Ovary (tissue), 9 donors: Measurements from ENCODE around the gene CEP104. TPM values are rescaled to one million over a fixed set of nuclear protein-coding genes. Genes with fewer than 3 reads are reported as not detected.

ENCODE experiments used
- DNase-seq, 5 donors: peaks; one replicate each; pipeline ENCODE4 v3.0.0-alpha.2; 2019 to 2020
- H3K27ac ChIP-seq, 2 donors: fragments of 200-600 bp; one replicate each; pipeline versions ENCODE4 v1.5.1 to v1.8.0; 2019 to 2022
- H3K27me3 ChIP-seq: fragments of 200-600 bp; one replicate; pipeline ENCODE4 v1.8.0; 2022
- H3K36me3 ChIP-seq: fragments of 200-600 bp; sonication (generic); one replicate; pipeline ENCODE4 v1.5.1; 2019
- H3K4me1 ChIP-seq: one replicate; pipeline ENCODE4 v1.8.1; 2013; ENCODE audit warnings: mild to moderate bottlenecking, moderate library complexity; ENCODE audit not compliant: insufficient read depth
- H3K4me3 ChIP-seq: fragments of 200-600 bp; sonication (generic); one replicate; pipeline ENCODE4 v1.5.1; 2017
- H3K9me3 ChIP-seq, 2 donors: fragments of 200-600 bp in 1 of 2; sonication (generic) in 1 of 2; one replicate each; pipeline versions ENCODE4 v1.5.1 to v1.8.1; 2013 to 2019; ENCODE audit warnings: mild to moderate bottlenecking in 1 of 2, moderate library complexity in 1 of 2
- EP300 ChIP-seq: sonication (generic); formaldehyde crosslinking; IDR thresholded peaks from one replicate; pipeline ENCODE4 v1.6.1; 2017; ENCODE audit warnings: antibody characterized with exemption
- POLR2A ChIP-seq: fragments of 450-650 bp; IDR thresholded peaks from one replicate; pipeline ENCODE4 v1.6.1; 2017; ENCODE audit warnings: antibody characterized with exemption, mild to moderate bottlenecking, moderate library complexity
- WGBS, 3 donors: extraction: QIAGEN DNeasy Blood & Tissue Kit in 1 of 3; methylation state at CpG; one replicate each; pipeline versions ENCODE4 v1.1.5 to v1.1.7; 2013 to 2017; 5-methylcytosine and 5-hydroxymethylcytosine counted together
- intact Hi-C, 4 donors: fragments of 100-400 bp; cut with DNase I; formaldehyde crosslinking; loops; one replicate each; pipeline versions ENCODE4 v1.11.0 to v1.15.1; 2022 to 2023
- polyA plus RNA-seq, 2 donors: library from polyadenylated mRNA; stranded (reverse); fragments of 200-250 nt in 1 of 2; fragments of 350-450 nt in 1 of 2; fragmentation: Illumina TruSeq in 1 of 2; extraction: RNeasy Lipid Tissue Mini Kit (QIAGEN cat#74804) in 1 of 2; gene quantifications; one replicate each; pipeline ENCODE4 v1.2.3, GENCODE V29; 2013 to 2014
- total RNA-seq, 7 donors: library from RNA; depleted of rRNA in 2 of 7; stranded (reverse); fragments of >200 nt in 2 of 7; fragmentation: NEBNext Ultra II Directional in 3 of 7; extraction: Animal tissue kit (Norgen Biotek cat#: 25700) in 3 of 7; gene quantifications; one replicate each; pipeline versions ENCODE4 v1.1.0 to v1.2.4, GENCODE V29; 2016 to 2023
- TF ChIP-seq, protein P1 (sequence below), 3 donors: fragments of 450-650 bp in 2 of 3; fragments of 200-600 bp in 1 of 3; IDR thresholded peaks; one replicate each; pipeline versions ENCODE4 v1.5.1 to v1.8.0; 2016 to 2022; ENCODE audit warnings: antibody characterized with exemption in 3 of 3, mild to moderate bottlenecking in 1 of 3
- donor health status: DM: no; HTN: no; CAD: no; lungs with moderate emphysema.
- donor health status: DM: no; HTN: no; CAD: no.
- donor health status: Bipolar disorder and iron deficiency.
- donor health status: DM: yes; HTN: yes; CAD: no.
- donor health status: DM: no; HTN: no; CAD: no.
- donor health status: DM: yes; HTN: yes; CAD: no.

The CEP104 gene
- total and polyA plus RNA-seq, 9 donors = 7.9 to 40.7 (median 37.6) TPM

DNA sequence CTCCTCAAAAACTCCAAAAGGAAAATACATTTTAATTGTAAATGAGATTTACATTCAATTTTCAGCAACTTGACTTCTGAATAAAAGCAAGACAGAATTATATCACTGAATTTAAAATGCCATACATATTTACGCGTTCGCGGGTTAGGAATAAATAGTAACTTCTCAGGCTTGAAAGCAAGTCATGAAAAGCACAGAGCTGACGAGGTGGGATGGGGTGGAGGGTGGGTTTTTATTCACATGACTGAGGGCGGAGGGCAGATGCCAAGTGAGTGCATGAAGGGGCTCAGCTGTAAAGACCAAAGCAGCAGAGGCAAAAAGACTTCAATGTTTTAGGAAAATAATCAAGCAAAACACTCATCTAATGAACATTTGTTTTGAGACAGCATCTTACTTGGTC is 5.7 kb downstream of the CEP104 start:
- H3K36me3 ChIP-seq = no peaks in the 10 kb centered on the region
- 93 to 94% (median 93%) methylated on average over 6 of the region's 6 CpGs for WGBS, 3 donors

DNA sequence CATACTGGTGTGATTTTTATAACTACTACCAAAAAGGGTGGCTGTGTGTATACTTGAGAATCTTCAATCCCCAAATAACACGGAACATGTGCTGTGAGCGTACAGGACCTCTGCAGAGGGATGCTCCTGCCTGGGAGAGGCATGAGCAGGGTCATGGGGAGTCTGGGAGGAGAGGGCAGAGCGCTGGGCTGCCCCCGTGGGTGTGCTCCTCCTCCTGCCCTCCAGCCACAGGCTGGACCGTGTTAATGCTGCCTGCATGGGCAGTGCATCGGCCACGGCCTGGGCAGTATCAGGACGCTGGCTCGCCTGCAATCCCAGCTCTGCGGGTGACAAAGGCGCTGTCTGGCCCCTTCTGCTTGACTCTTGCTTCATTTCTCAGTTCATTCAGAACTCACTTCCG is 6.2 kb downstream of the CEP104 start:
- no peak for DNase-seq
- intact Hi-C loops = no loop called here
- TF ChIP-seq, protein P1, sequence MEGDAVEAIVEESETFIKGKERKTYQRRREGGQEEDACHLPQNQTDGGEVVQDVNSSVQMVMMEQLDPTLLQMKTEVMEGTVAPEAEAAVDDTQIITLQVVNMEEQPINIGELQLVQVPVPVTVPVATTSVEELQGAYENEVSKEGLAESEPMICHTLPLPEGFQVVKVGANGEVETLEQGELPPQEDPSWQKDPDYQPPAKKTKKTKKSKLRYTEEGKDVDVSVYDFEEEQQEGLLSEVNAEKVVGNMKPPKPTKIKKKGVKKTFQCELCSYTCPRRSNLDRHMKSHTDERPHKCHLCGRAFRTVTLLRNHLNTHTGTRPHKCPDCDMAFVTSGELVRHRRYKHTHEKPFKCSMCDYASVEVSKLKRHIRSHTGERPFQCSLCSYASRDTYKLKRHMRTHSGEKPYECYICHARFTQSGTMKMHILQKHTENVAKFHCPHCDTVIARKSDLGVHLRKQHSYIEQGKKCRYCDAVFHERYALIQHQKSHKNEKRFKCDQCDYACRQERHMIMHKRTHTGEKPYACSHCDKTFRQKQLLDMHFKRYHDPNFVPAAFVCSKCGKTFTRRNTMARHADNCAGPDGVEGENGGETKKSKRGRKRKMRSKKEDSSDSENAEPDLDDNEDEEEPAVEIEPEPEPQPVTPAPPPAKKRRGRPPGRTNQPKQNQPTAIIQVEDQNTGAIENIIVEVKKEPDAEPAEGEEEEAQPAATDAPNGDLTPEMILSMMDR (IDR thresholded peaks at IDR 0.05) = no peak
- no peak for TF ChIP-seq POLR2A
- TF ChIP-seq EP300 = no peak
- no peaks in the 10 kb centered on the region for H3K36me3 ChIP-seq
- no peak overlapping the region for H3K27ac ChIP-seq
- WGBS, 3 donors = 81 to 88% (median 87%) methylated on average over 12 of the region's 12 CpGs
- H3K9me3 ChIP-seq = no peaks in the 10 kb centered on the region
- H3K4me3 ChIP-seq = no peak overlapping the region
- H3K4me1 ChIP-seq = peaks cover 4% of the 10 kb centered on the region
- H3K27me3 ChIP-seq = no peaks in the 10 kb centered on the region

More for the DNA sequence above, 5.7 kb downstream of the CEP104 start:
- no peak overlapping the region for H3K27ac ChIP-seq
- DNase-seq = no peak
- TF ChIP-seq EP300 (no peak), POLR2A (no peak)
- TF ChIP-seq, protein P1 (IDR thresholded peaks at IDR 0.05) = no peak
- H3K4me3 ChIP-seq = no peak overlapping the region
- intact Hi-C loops = no loop called here
- peaks cover 5% of the 10 kb centered on the region for H3K4me1 ChIP-seq
- no peaks in the 10 kb centered on the region for H3K27me3 ChIP-seq
- H3K9me3 ChIP-seq = no peaks in the 10 kb centered on the region

DNA sequence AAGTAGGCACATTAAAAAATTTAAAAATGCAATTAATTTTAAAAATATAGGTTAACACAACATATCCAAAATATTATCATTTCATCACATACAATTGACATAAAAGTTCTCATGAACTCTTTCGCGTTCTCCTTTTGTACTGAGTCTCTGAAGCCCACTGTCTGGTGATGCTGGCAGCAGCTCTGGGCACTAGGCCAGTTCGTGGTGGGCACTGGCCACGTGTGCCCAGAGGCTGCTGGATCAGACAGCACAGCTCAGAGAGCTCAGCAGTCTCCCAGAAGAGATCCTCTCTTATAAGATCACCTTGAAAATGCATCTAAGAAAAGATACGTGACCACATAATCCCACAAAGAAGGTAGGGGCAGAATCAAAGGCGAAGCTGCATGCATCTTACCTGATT is 9.9 kb downstream of the CEP104 start:
- intact Hi-C loops = no loop called here
- no peaks in the 10 kb centered on the region for H3K36me3 ChIP-seq
- WGBS, 3 donors = 76 to 82% (median 80%) methylated on average over 6 of the region's 6 CpGs

DNA sequence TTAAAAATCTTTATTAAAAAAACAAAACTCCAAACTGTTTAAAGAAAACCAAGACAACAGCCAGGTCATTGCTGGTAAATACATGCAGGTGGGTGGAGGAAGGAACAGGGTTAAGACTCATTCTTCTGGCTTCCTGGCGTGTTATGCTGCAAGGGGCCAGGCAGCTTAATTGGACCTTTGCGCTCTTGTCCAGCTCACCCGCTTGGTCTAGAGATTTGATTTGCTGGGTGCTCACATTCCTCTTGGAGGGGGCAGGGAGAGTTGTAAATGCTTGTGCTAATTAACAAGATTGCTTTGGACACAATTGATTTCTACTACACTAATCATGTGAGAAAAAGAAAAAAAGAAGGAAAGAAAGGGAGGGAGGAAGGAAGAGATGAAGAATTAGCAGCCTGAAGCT is 10.5 kb downstream of the CEP104 start:
- no peak overlapping the region for H3K4me3 ChIP-seq
- H3K36me3 ChIP-seq = no peaks in the 10 kb centered on the region
- no peak overlapping the region for H3K27ac ChIP-seq
- H3K27me3 ChIP-seq = no peaks in the 10 kb centered on the region
- intact Hi-C loops = no loop called here
- TF ChIP-seq EP300 (no peak), POLR2A (no peak)
- TF ChIP-seq, protein P1 (IDR thresholded peaks at IDR 0.05) = no peak
- no peaks in the 10 kb centered on the region for H3K4me1 ChIP-seq
- H3K9me3 ChIP-seq = no peaks in the 10 kb centered on the region
- DNase-seq = no peak
- WGBS, 3 donors = 83 to 94% (median 87%) methylated on average over 3 of the region's 3 CpGs

More for the DNA sequence above, 9.9 kb downstream of the CEP104 start:
- H3K9me3 ChIP-seq = no peaks in the 10 kb centered on the region
- H3K4me1 ChIP-seq = no peaks in the 10 kb centered on the region
- no peaks in the 10 kb centered on the region for H3K27me3 ChIP-seq
- no peak overlapping the region for H3K27ac ChIP-seq
- TF ChIP-seq EP300 (no peak), POLR2A (no peak)
- TF ChIP-seq, protein P1 (IDR thresholded peaks at IDR 0.05) = no peak
- DNase-seq = no peak
- no peak overlapping the region for H3K4me3 ChIP-seq
